Neutrophil (primary cell): ENCODE measurements around the gene VTI1A.

Experiments
- H3K27ac ChIP-seq: fragments of 200-600 bp; sonication (generic); 2 replicates; pipeline ENCODE4 v1.5.1; 2016; ENCODE audit warnings: mild to moderate bottlenecking, moderate library complexity
- H3K27me3 ChIP-seq: fragments of 200-600 bp; sonication (generic); 2 replicates; pipeline ENCODE4 v1.6.0; 2016; ENCODE audit warnings: mild to moderate bottlenecking
- H3K36me3 ChIP-seq: fragments of 200-600 bp; sonication (generic); 2 replicates; pipeline ENCODE4 v1.5.1; 2017
- H3K4me1 ChIP-seq, 2 experiments: fragments of 200-600 bp in 1 of 2; sonication (generic) in 1 of 2; 1 replicate in 1 of 2; 2 replicates in 1 of 2; pipeline versions ENCODE4 v1.5.1 to v1.6.1; 2013 to 2016; ENCODE audit warnings: low read depth in 1 of 2, low read length in 1 of 2, mild to moderate bottlenecking in 1 of 2, moderate library complexity in 1 of 2; ENCODE audit not compliant: control insufficient read depth in 1 of 2, insufficient read depth in 1 of 2
- H3K4me3 ChIP-seq, 2 experiments: fragments of 200-600 bp in 1 of 2; sonication (generic) in 1 of 2; 1 replicate in 1 of 2; 2 replicates in 1 of 2; pipeline ENCODE4 v1.5.1; 2013 to 2016; ENCODE audit warnings: low read depth in 1 of 2, low read length in 1 of 2, mild to moderate bottlenecking in 1 of 2, moderate library complexity in 1 of 2
- H3K9me3 ChIP-seq: fragments of 200-600 bp; sonication (generic); 2 replicates; pipeline ENCODE4 v1.5.1; 2016
- TF ChIP-seq, protein P1 (sequence below): fragments of 200-600 bp; sonication (generic); IDR thresholded peaks from 2 replicates; pipeline ENCODE4 v1.5.1; 2016; ENCODE audit warnings: antibody characterized with exemption

The VTI1A gene

DNA sequence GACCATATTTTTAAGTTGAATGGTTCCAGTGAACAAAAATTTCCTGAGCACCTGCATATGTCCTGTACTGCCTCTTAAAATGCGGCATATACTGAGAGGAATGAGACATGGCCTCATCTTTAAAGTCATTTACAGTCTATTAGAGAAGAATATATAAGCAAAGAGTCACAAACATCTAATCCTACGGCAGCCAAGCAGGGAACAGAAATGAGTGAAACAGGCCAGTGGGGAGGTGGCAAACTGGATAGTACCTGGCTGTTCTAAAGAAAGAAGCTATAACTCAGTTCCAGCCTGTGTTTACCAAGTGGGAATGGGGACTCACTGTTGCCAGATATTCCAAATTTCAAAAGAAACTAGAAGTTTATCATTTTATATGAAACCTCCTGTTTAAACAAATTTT is 211.4 kb downstream of the VTI1A start:
- no peaks in the 10 kb centered on the region for H3K9me3 ChIP-seq
- TF ChIP-seq, protein P1, sequence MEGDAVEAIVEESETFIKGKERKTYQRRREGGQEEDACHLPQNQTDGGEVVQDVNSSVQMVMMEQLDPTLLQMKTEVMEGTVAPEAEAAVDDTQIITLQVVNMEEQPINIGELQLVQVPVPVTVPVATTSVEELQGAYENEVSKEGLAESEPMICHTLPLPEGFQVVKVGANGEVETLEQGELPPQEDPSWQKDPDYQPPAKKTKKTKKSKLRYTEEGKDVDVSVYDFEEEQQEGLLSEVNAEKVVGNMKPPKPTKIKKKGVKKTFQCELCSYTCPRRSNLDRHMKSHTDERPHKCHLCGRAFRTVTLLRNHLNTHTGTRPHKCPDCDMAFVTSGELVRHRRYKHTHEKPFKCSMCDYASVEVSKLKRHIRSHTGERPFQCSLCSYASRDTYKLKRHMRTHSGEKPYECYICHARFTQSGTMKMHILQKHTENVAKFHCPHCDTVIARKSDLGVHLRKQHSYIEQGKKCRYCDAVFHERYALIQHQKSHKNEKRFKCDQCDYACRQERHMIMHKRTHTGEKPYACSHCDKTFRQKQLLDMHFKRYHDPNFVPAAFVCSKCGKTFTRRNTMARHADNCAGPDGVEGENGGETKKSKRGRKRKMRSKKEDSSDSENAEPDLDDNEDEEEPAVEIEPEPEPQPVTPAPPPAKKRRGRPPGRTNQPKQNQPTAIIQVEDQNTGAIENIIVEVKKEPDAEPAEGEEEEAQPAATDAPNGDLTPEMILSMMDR: no peak
- H3K4me1 ChIP-seq: peaks cover 2 to 3% of the 10 kb centered on the region in 2 experiments
- H3K27me3 ChIP-seq: no peaks in the 10 kb centered on the region
- H3K4me3 ChIP-seq: no peak overlapping the region
- H3K27ac ChIP-seq: no peak overlapping the region
- no peaks in the 10 kb centered on the region for H3K36me3 ChIP-seq

DNA sequence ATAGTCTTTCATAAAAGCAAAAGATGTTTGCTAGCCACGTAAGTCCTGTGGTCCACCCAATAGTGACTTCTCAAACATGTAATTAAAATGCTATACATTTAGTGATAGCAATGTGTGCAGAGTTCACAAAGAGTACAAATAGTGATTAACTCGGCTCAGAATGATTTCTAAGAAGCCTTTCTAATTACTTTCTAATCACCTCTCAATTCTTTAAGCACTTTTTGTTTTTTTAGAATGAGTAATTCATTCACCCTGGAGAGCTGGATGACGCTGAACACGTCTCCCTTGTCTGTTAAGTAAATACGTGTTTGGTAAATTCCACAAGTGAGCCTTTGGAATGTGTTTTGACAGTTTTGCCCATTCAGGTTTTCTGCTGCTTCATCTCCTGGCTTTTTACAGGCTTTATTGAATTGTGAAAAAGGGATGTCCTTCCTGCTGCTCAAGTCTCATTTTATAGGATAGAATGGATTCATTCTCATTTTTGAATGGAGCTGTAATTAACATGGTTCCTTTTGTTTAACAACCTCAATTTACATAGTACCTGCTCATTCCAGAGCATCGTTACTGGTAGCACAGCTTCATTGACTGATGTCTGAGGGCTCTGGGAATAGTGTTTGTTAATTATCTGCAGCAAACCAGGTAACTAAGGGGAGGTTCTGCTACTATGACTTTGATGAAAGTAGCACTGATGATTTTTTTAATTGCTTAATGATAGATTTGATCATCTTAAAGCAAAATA is 212.1 kb downstream of the VTI1A start:
- Histone ChIP-seq H3K27ac (no peak overlapping the region), H3K27me3 (no peaks in the 10 kb centered on the region), H3K9me3 (no peaks in the 10 kb centered on the region), H3K4me1 (peaks cover 6 to 8% of the 10 kb centered on the region in 2 experiments), H3K36me3 (no peaks in the 10 kb centered on the region), H3K4me3 (no peak overlapping the region)
- TF ChIP-seq, protein P1: no peak

DNA sequence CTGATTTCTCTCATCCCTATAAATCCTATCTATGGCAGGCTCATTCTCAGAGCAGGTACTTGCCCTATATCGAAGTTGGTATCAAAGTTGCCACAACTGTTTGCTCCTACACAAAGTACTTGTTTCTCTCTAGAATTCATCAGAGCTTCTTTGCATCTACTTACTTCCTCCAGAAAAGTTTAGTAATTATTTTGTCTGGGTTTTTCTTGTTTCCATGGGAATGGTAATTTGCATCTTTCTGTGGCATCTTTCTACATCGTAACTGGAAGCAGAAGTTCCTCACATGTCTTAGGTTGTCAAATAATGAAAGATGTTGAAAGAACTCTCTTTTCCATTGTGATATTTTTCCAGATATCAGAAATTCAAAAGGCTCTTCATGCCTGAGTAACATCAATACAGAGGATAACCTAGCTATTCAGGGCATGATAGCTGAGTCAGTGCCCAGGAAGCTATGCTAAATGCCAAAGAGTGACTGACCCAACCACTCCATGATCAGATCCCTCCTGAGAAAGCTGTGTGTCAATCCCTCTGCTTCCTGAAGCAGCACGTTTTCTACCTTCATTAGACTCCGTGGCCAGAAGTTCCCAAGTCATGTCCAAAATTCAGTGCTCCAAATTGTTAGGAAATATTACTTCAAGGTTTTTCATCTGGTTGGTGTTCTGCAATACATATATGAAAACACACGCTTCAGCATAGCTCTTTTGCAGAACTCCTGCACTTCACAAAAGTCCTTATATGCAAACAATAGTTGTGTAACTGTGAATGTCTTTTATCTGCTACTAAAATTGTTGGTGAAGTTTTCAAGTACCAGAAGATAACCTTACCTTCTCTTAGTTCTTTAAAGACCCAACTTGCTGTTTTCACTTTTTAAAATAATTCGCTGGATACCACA is 216.5 kb downstream of the VTI1A start:
- TF ChIP-seq, protein P1: no peak
- H3K4me3 ChIP-seq: no peak overlapping the region
- no peaks in the 10 kb centered on the region for H3K9me3 ChIP-seq
- peaks cover 6 to 8% of the 10 kb centered on the region in 2 experiments for H3K4me1 ChIP-seq
- no peak overlapping the region for H3K27ac ChIP-seq
- H3K36me3 ChIP-seq: no peaks in the 10 kb centered on the region
- no peaks in the 10 kb centered on the region for H3K27me3 ChIP-seq

DNA sequence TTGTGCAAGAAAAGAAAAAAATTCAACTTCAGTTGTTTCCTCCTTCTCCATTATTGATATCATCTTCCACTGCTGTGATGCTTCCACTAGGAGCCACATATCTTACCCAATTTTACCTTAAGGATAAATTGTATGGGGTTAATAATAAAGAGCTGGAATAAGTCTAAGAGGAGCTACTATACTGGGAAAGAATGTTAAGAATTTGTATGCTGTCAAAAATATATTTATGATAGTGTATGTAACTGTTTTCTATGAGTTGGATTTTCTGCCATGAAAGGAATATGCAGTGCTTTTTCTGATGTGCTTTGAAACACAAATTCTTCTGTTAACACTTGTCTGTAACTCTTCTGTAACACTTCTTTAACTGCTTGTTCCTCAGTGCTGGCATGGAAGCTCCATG is 219.1 kb downstream of the VTI1A start:
- no peak overlapping the region for H3K27ac ChIP-seq

DNA sequence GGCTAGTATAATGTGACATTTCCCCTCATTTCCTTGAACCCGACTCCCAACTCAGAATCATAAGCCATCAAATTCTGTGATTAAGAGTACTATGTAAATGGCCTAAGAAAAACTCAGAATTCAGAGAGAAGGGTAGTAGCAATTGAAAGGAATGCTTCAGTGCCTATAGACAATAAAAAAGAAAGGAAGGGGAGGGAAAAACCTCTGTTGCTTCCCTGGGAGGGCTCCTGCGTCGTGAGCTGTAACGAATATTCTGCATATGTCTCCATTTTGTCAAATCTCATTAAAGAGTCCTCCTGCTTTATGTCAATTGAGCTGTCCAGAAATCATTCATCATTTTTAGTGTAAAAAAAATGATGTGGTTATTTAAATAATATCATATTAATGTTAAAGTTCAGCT is 223.0 kb downstream of the VTI1A start:
- Histone ChIP-seq H3K9me3 (no peaks in the 10 kb centered on the region), H3K4me1 (no peaks in the 10 kb centered on the region), H3K27ac (no peak overlapping the region), H3K4me3 (no peak overlapping the region), H3K36me3 (peaks cover 19% of the 10 kb centered on the region), H3K27me3 (no peaks in the 10 kb centered on the region)
- TF ChIP-seq, protein P1: no peak

More for the DNA sequence above, 219.1 kb downstream of the VTI1A start:
- Histone ChIP-seq H3K4me3 (no peak overlapping the region), H3K27me3 (no peaks in the 10 kb centered on the region), H3K36me3 (peaks cover 19% of the 10 kb centered on the region), H3K4me1 (peaks cover 6 to 8% of the 10 kb centered on the region in 2 experiments), H3K9me3 (no peaks in the 10 kb centered on the region)
- TF ChIP-seq, protein P1: no peak
